Measurements from ENCODE around the gene C1QTNF8.

Gene C1QTNF8

DNA sequence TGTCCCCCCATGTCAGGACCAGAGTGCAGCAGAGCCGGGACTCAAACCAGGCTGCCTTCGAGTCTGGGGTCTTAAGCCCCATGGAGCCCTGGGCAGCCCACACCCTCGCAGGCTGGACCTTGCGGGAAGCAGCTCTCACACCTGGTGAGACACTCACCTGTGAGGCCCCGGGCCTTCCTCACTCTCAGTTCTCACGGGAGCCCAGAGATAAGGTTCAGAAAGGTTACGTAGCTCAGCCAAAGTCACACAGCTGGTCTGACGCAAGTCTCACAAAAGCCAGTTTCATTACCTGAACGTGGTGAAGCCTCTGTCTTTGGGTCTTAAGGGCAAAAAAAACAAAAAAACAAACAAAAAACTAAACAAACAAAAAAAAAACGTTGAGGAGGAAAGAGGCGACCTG lies 56.3 kb downstream of the C1QTNF8 start:
- no peak for DNase-seq (ENCODE audit: low read depth, low spot score)
- Histone ChIP-seq H3K27me3 (ENCODE audit: insufficient read depth, insufficient read length) (peaks cover 2% of the 10 kb centered on the region), H3K36me3 (ENCODE audit: insufficient read depth, insufficient read length, low read length) (no peaks in the 10 kb centered on the region), H3K4me1 (ENCODE audit: insufficient read depth, insufficient read length) (peaks cover 16% of the 10 kb centered on the region), H3K4me3 (ENCODE audit: insufficient read length, low read depth) (no peak overlapping the region), H3K9ac (ENCODE audit: insufficient read length, low read depth) (no peak overlapping the region), H3K9me3 (ENCODE audit: insufficient read depth, low read length) (peaks cover 15% of the 10 kb centered on the region; the same call in 1 of the 2 replicates)
- TF ChIP-seq YY1 (IDR thresholded peaks at IDR 0.05; ENCODE audit: insufficient read depth, insufficient read length) (no peak), ZNF274 (IDR thresholded peaks at IDR 0.05; ENCODE audit: low read depth, low read length) (no peak), SUZ12 (IDR thresholded peaks at IDR 0.05; ENCODE audit: extremely low read depth, insufficient read depth, insufficient read length) (no peak)

DNA sequence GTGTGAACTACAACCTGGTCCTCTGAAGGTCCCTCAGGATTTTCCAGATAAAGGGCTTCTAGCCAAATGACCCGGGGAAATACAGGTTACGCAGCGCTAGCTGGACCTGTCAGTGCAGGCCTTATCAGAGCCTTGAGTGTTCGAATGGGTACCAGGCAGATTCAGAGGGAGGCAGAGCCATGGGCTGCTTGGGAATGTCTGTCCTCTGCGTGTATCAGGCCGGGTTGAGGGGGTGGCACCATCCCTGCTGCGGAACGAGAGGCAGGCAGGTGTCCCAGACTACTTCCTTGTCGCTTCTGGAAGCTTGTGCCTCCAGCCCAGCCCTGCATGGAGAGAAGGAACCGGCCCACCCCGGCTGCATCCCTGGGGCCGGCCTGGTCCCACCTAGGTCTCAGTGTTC lies 57.1 kb downstream of the C1QTNF8 start:
- no peaks in the 10 kb centered on the region for H3K36me3 ChIP-seq (ENCODE audit: insufficient read depth, insufficient read length, low read length)
- H3K27me3 ChIP-seq (ENCODE audit: insufficient read depth, insufficient read length) = peaks cover 2% of the 10 kb centered on the region
- peaks cover 15% of the 10 kb centered on the region; the same call in 1 of the 2 replicates for H3K9me3 ChIP-seq (ENCODE audit: insufficient read depth, low read length)
- TF ChIP-seq SUZ12 (IDR thresholded peaks at IDR 0.05; ENCODE audit: extremely low read depth, insufficient read depth, insufficient read length) (no peak), YY1 (IDR thresholded peaks at IDR 0.05; ENCODE audit: insufficient read depth, insufficient read length) (no peak), ZNF274 (IDR thresholded peaks at IDR 0.05; ENCODE audit: low read depth, low read length) (no peak)
- no peak for DNase-seq (ENCODE audit: low read depth, low spot score)
- H3K4me3 ChIP-seq (ENCODE audit: insufficient read length, low read depth) = no peak overlapping the region
- H3K4me1 ChIP-seq (ENCODE audit: insufficient read depth, insufficient read length) = peaks cover 16% of the 10 kb centered on the region
- no peak overlapping the region for H3K9ac ChIP-seq (ENCODE audit: insufficient read length, low read depth)

Data from NT2/D1 (cell line).